Activated CD8-positive, alpha-beta memory T cell treated with anti-CD3 and anti-CD28 coated beads for 4 hours (primary cell): Measurements from ENCODE around the gene TRIM65.

Experiments
- DNase-seq, 2 donors: peaks; one replicate each; pipeline ENCODE4 v3.0.0-alpha.2; 2020; ENCODE audit warnings: low read depth in 2 of 2

Gene TRIM65, protein sequence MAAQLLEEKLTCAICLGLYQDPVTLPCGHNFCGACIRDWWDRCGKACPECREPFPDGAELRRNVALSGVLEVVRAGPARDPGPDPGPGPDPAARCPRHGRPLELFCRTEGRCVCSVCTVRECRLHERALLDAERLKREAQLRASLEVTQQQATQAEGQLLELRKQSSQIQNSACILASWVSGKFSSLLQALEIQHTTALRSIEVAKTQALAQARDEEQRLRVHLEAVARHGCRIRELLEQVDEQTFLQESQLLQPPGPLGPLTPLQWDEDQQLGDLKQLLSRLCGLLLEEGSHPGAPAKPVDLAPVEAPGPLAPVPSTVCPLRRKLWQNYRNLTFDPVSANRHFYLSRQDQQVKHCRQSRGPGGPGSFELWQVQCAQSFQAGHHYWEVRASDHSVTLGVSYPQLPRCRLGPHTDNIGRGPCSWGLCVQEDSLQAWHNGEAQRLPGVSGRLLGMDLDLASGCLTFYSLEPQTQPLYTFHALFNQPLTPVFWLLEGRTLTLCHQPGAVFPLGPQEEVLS

DNA sequence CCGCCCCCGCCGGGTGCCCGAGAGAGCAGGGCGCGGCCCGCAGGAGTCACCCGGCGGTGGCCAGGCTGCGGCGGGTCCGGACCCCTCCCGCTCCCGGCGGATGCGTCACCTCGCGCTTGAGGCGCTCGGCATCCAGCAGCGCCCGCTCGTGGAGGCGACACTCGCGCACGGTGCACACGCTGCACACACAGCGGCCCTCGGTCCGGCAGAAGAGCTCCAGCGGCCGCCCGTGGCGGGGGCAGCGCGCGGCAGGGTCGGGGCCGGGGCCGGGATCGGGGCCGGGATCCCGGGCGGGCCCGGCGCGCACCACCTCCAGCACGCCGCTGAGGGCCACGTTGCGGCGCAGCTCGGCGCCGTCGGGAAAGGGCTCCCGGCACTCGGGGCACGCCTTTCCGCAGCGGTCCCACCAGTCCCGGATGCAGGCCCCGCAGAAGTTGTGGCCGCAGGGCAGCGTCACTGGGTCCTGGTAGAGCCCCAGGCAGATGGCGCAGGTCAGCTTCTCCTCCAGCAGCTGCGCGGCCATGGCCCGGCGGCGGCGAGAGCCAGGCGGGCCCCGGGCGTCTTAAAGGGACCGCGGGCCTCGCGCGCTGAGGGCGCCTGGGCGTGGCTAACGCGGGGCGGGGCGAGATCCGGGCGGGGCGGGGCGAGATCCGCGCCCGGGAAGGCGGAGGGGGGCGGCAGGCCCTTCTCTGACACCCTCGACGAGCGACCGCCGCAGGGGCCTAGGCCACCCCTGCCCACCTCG, at the start of gene TRIM65:
Gene TRIM65 (minus strand): TSS at position 537 of the 745 bp plus-strand sequence. CDS start 14 bp downstream, at position 523.
- peak; percentile 54 to 55 for DNase-seq

DNA sequence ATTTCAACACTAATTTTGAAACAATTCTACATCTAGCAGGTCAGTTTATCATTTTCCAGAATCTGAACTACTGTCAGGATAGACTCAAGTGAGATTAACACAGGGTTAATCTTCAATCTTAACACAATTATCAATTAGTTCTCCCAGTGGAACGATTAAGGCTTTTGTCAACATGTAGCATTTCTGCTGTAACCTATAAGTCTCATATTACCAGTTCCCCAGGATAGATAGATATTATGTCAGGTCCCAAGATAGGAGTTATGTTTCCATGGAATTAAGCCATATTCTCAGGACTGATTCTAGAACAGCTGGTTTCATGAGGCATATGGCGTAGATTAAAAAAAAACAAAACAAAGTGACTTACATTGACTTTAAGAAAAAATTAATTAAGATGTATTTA, 48.5 kb upstream of the TRIM65 start:
- no peak for DNase-seq

DNA sequence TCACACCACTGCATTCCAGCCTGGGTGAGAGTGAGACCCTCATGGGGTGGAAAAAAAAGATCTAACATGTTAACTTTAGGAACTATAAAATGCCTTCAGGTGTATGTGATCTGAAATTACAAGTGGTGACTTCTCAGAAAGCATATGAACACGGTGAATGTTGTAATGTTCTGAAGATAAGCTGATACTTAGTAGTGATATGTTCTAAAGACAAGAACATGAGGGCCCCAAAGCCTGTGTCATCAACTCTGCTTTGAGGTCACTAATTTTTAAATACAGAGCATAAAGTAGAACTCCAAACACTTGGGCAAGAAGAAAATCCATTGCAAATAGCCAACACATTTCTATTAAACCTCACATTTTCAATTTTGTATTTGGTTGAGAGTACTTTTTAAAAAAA, 46.7 kb upstream of the TRIM65 start:
- no peak for DNase-seq

DNA sequence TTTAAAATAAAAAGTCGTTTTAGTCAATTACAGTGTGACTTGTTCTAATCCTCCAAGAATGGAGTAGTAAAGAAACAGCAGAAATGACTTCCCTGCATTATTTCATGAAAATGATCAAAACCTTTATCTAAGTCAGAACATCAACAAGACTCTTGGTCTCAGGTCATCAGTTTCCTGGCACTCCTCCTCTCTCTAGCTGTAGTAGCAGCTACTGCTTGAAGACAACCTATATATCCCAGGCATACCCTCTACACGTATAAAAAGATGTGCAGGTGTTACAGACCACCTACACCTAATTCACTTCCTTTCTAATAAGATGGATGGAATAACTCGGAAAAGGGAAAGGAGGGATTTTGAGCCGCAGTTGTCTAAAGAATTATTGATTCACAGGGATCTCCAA, 45.7 kb upstream of the TRIM65 start:
- no peak for DNase-seq

DNA sequence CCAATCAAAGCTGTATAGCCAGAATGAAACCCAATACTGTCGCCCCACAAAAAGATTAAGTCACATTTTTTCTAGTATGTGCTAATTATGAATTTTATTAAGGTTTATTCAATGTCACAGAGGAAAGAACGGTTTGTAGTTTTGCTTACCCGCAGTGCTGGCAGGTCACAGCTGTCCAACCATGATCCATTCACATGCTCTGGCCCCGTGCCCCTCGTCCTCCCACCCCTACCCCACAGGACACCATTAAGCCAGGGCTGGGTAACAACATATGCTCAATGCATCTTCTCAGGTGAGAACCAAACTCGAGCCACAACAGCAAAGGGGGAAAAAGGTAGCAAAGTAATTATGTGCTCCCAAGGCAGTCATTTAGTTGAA, 44.7 kb upstream of the TRIM65 start:
- no peak for DNase-seq

DNA sequence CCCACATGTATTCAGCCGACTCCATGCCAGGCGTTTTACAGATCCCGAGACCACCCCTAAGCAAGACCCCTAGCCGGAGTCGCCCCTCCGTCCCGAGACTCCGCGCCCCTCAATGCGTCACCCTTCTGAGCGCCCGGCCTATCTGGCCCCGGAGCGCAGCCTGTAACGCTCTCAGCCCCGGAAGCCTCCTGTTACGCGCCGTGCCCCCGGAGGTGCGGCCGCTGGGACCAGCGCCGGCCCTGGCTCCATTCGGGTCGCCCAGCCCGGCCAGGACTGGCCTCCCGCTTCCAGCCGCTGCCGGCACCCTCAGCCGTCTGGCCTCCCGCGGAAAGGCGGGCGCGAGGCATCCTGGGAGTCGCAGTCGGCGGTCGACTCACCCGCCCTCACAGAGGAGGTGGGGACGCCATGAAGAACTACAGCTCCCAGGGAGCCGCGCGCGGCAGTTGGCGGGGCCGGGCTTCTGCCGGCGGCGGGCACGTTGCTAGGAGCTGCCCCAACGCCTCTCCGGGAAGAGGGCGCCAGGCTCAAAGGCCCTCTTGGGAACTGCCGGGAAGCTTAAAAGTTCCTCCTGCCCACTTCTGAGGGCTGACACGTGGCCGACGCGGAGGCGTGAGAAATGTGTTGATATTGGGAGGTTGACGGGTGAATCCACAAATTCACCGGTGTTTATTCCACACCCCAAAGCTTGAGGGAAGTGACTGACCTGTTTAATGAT, 44.1 kb upstream of the TRIM65 start, which contains the start of gene FBF1:
Gene FBF1 (minus strand): TSS at position 316 of the 715 bp plus-strand sequence. CDS start 2,893 bp downstream, outside the sequence.
- DNase-seq, result peak; percentile 77

DNA sequence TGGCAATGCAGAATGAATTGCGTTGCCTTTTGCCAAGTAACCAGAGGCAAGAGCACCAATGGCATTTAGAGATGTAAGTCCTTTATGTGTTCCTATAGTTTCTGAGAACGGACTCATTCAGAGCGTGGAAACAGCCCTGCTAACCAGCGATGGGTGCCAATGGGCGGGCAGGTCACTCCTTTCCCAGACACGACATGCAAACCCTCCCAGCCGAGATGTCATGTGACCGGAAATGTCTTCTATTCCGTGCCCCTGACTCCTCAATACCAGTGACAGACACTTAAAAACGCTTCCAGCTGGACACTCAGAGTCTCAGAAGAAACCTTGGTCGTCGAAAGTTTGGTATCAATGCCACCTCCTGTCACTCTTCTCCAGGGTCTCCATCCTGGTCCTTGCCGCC, 40.9 kb upstream of the TRIM65 start:
- DNase-seq, result no peak

DNA sequence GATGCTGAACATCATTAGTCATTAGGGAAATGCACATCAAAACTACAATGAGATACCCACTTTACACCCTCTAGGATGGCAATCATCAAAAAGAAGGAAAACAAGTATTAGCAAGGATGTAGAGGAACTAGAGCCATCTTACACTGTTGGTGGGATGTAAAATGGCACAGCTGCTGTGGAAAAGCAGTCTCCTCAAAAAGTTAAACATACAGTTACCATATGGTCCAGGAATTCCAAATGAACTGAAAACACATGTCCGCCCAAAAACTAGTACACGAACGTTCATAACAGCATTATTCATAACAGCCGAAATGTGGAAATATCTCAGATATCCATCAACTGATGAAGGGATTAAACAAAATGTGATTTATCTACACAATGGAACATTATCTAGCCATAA, 37.1 kb upstream of the TRIM65 start:
- DNase-seq, result no peak

DNA sequence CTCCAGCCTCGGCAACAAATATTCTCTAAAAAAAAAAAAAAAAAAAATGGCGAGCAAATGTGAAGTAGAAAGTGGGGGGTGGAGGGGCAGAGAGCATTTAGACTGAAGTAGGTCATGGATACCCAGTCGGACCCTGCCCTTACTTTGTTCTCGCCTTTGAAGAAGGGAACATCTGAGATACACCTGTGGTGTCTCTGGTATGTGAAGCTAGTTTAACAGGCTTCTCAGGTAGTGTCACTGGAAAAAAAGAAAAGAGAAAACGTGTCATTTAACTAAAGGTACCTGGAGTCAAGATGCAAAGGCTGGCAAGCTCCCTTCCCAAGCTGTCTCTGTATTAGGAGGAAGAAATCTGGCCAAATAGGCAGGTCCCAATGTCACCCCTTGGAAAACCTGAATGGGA, 36.1 kb upstream of the TRIM65 start:
- no peak for DNase-seq

DNA sequence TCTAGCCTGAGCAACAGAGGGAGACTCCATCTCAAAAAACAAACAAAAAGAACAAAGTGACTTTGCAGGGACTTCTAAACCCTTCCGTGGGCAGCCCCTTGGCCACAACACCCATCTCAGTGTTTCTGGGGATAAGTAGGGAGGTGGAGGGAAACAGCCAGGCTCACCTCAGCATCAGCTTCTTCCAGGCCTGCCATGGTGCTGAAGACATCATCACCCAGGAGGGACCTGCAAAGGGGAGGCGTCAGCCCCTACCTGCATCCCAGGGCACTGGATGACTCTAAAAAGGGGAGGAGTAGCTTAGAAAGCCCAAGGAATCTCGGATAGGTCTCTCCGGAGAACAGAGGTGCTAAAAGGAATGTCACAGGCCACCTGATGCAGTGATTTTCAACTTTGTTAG, 34.3 kb upstream of the TRIM65 start:
- DNase-seq, result no peak

DNA sequence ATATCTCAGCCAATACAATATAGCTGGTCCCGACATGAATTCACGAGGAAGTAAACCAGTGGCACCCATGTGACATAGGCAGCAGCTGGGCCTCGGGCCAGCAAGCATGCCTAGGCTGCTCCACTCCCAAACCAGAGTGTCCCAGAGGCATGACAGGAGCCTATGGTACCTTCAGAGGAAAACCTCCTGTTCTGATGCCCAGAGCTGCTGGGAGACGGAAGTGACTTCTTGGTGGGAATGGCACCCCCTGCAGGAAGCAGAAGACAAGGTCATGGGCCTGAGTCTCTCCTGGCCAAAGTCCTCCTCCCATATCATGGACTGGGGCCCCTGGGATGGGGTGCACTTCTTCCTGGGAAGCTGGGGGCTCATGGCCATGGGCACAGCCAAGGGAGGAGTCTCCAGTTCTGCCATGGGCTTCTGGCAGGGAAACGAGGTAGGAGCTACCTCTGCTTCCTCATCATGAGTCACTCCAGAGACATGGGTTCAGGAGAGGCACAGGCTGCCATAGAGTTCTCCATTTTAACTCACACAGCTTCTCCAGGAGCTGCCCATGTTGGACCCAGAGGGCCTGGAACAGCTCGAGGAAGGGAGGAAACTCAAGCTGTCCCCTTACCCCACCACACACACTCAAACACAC, 30.7 kb upstream of the TRIM65 start:
- no peak for DNase-seq

DNA sequence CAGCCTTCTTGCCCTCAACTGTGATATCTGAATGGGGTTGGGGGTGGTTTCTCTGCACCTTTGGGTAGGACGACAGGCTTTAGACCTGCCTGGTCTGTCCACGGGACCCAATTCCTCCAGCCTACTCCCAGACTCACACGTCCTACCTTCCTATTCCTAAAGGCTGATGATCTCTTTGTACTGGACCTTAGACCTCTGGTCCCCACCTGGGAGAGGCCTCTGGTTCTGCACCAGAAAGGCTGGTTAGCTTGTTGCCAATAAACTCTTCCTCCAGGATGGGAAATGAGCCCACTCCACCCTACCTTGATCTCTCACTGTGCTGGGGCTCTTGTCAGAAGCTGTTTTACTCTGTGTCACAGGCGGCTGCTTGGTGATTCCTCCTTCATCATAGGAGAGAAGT, 29.7 kb upstream of the TRIM65 start:
- no peak for DNase-seq

DNA sequence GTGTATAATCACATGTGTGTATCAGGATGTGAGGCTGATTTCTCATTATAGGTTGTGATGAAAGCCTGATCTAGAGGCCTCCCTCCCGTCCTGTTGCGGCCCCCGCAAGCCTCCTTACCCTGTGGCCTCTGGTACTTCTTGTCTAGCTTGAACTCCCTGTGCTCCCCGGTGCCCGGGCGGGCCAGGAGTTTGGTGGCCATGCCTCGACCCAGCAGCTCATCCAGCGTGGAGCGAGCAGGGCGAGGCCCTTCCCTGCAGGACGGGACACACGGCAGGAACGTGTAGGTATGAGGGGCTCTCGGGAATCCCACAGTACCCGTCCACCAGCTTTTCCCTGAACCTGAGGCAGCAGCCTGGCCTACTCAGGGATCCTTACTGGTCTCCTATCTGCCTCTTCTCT, 29.2 kb upstream of the TRIM65 start:
- DNase-seq, result no peak

DNA sequence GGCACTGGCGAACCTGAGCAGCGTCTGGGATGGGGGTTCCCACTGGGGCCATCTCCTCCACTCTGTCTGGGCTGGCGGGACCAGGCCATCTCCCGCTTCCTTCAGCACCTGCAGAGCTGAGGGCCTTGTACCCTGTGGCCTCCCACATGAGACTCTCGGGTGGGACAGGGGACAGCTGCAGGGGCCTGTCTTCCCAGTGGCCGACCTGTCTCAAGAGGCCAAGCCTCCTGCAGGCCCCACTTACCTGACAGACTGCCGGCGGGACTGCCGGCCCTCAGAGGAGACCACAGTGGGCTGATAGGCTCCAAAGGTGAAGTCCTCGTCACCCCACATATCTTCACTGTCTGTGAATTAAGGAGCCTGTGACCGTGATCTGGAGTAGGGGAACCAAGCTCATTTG, 28.4 kb upstream of the TRIM65 start:
- DNase-seq, result no peak

DNA sequence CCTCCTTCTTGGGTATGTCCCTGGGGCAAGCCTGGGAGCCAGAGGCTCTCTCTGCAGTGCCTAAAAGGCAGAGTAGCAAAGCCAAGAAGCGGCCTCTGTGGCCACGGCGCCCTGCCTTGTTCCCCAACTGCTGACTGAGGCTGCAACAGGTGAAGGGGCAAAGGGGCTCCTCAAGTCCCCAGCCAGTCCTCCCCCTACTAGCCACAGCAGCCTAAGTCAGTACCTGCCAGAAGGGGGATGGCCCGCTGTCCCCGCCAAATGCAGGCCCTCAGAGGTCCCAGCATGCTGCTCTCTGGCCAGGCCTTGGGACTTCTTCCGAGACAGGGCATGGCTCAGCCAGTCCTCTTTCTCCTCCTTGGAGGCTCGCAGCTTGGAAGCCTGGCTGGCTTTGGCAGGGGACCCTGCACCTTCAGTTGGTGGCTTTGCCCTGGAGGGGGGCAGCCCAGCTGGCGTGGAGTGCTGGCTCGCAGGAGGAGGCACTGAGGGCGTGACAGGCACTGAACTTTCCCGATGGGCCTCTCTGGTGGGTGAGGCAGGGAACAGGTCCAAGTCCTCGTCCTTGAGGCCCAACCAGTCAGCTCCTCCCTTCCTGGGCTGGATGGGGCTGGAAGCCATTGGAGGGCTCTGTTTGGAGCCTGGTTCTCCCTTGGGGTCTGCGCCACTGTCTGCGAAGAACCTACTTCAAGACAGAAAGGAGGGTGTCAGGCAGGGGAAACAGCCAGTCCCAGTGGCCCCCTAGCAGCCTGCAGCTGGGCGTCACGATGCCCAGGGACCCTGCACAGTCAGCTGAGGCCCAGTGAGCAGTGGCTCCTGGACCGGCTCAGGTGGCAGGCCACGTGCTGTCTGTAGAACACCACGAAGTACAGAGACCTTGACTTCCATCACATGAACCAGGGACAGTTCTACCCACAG, 26.5 kb upstream of the TRIM65 start:
- no peak for DNase-seq

DNA sequence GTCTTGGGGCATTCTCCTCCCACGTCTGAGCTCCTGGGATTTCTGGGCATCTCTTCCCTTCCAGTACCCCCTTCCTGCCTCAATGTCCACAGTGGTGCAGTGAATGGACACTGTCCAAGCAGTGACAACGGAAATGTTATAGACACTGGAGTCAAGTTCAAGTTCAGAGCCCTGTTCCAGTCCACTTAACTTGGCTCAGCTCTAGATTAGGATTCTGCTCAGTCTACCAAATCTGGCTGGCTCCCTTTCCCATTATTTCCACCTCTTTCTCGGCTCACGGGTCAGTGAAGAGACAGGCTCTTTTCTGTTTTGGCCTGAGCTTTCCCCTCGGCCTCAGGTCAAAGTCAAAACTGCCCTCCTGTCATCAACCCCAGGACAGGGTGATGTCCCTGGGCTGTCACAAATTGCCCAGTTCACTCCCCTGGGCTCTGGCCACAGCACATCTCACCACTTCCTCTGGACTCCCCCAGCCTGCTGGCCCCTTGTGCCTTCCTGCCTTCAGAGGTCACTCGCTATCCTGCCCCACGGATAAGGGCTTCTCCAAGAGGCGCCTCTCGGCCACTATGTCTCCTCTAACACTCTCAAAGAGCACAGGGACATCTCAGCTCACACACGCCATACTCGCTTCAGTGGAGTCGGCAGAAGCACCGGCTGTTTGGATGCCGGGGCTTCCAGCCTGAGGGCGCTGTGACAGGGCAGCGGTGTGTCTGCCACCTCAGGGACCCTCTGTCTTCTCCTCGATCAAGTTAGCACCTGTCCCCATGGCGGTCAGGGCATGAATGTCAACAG, 25.6 kb upstream of the TRIM65 start:
- DNase-seq, result no peak

DNA sequence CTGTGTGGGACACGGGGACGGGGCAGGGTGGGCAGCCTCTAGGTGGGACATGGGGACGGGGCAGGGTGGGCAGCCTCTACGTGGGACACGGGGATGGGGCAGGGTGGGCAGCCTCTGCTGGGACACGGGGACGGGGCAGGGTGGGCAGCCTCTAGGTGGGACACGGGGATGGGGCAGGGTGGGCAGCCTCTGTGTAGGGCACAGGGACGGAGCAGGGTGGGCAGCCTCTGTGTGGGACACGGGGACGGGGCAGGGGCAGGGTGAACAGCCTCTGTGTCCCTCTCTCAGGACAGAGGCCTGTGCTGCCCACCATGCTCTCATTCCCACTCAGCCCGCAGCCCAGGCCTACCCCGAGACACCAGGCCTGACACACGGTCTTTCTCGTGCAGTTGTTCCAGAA, 24.8 kb upstream of the TRIM65 start:
- DNase-seq, result no peak

DNA sequence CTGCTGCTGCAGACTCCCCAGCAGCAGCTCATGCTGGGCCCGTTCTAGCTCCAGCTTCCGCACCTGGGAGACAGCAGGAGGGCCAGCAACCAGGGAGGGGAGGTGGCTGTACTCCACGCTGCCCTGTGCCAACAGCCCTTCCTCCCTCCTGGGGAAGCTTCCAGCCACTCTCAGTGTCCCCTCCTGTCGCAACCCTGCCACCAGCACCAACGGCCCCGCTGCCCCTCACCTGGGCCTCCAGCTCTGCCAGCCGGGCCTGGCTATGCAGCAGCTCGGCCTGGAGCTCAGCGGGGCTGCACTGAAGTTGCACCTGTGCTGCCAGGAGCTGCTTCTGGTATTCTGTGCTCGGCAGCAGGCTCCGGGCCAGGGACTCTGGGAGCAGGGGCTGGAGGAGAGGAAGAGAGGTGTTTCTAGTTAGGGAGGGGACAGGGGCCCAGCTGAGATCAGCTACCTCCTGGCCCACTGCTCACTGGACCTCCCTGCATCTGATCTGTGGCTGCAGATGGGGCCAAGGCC, 23.4 kb upstream of the TRIM65 start:
- no peak for DNase-seq

DNA sequence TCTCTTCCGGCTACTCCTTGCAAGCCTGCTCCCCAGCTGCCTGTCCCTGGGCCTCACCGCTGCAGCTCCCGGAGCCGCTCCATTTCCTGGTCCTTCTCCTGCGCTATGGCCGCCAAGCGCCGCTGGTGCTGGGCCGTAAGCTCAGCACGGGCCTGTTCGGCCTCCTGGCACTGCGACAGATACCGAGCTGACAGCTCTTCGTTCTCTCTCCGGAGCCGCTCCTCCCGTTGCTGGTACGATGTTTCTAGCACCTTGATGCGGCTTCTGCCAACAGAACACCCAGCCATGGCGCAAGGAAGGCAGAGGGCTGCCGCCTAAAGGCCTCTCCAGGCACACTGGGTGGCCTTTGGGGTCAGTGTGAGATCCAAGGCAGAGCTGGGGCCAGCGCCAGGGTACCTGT, 22.9 kb upstream of the TRIM65 start:
- no peak for DNase-seq
